Endothelial cell (in vitro differentiated cells): ENCODE results near the gene LRP1B. TPM values are rescaled to one million over a fixed set of nuclear protein-coding genes. Genes with fewer than 3 reads are reported as not detected.

Experiments
- DNase-seq: peaks from one replicate; pipeline ENCODE4 v3.0.0; 2021; ENCODE audit warnings: low spot score
- H3K27ac Mint-ChIP-seq: one replicate; pipeline ENCODE4 v1.8.0; 2021; ENCODE audit warnings: mixed read lengths, inconsistent platforms; ENCODE audit not compliant: unreplicated experiment
- H3K27me3 Mint-ChIP-seq: one replicate; pipeline ENCODE4 v1.8.0; 2021; ENCODE audit warnings: mild to moderate bottlenecking, moderate library complexity, mixed read lengths, inconsistent platforms; ENCODE audit not compliant: unreplicated experiment
- H3K36me3 Mint-ChIP-seq: one replicate; pipeline ENCODE4 v1.8.0; 2021; ENCODE audit warnings: mild to moderate bottlenecking, low read depth, mixed read lengths, inconsistent platforms; ENCODE audit not compliant: unreplicated experiment
- H3K4me1 Mint-ChIP-seq: one replicate; pipeline ENCODE4 v1.8.0; 2021; ENCODE audit warnings: mild to moderate bottlenecking, mixed read lengths, inconsistent platforms; ENCODE audit not compliant: unreplicated experiment
- H3K4me3 Mint-ChIP-seq: one replicate; pipeline ENCODE4 v1.8.0; 2021; ENCODE audit warnings: mild to moderate bottlenecking, mixed read lengths, inconsistent platforms; ENCODE audit not compliant: unreplicated experiment
- H3K9me3 Mint-ChIP-seq: one replicate; pipeline ENCODE4 v1.8.0; 2021; ENCODE audit warnings: mixed read lengths, inconsistent platforms; ENCODE audit not compliant: unreplicated experiment
- total RNA-seq: library from RNA; stranded (reverse); fragmentation: NEBNext Ultra II Directional; extraction: Animal tissue kit (Norgen Biotek cat#: 25700); gene quantifications from one replicate; pipeline ENCODE4 v1.2.1, GENCODE V29; 2021; ENCODE audit not compliant: unreplicated experiment
- TF ChIP-seq, protein P1 (sequence below): fragments of 200-600 bp; sonication (generic); IDR thresholded peaks from one replicate; pipeline ENCODE4 v1.5.0; 2021; ENCODE audit warnings: antibody characterized with exemption; ENCODE audit not compliant: unreplicated experiment

Gene LRP1B
- total RNA-seq, 1 donor from 2014 or later, result 1.4 TPM

DNA sequence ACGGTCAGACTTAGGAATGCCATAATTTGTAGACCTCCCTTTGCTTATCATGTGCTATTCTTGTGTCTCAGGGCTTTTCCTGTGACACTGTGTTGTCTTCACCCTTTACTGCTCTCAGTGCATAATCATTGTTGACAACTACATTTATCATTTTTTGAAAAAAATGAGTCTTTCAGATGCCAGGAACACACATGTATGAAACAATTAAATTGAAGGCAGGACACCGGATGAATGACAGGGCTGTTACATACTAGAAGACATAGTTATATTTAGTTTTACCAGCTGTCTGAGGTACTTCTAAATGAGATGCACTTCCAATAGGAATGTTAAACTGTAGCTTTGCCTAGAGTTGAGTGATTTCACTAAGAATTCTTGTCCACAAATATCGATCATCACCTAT is 243.5 kb downstream of the LRP1B start:
- H3K27me3 Mint-ChIP-seq, result no peaks in the 10 kb centered on the region
- no peaks in the 10 kb centered on the region for H3K9me3 Mint-ChIP-seq
- DNase-seq, result no peak
- TF ChIP-seq, protein P1, sequence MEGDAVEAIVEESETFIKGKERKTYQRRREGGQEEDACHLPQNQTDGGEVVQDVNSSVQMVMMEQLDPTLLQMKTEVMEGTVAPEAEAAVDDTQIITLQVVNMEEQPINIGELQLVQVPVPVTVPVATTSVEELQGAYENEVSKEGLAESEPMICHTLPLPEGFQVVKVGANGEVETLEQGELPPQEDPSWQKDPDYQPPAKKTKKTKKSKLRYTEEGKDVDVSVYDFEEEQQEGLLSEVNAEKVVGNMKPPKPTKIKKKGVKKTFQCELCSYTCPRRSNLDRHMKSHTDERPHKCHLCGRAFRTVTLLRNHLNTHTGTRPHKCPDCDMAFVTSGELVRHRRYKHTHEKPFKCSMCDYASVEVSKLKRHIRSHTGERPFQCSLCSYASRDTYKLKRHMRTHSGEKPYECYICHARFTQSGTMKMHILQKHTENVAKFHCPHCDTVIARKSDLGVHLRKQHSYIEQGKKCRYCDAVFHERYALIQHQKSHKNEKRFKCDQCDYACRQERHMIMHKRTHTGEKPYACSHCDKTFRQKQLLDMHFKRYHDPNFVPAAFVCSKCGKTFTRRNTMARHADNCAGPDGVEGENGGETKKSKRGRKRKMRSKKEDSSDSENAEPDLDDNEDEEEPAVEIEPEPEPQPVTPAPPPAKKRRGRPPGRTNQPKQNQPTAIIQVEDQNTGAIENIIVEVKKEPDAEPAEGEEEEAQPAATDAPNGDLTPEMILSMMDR, result no peak
- H3K27ac Mint-ChIP-seq, result no peak overlapping the region
- no peaks in the 10 kb centered on the region for H3K4me1 Mint-ChIP-seq
- H3K4me3 Mint-ChIP-seq, result no peak overlapping the region
- H3K36me3 Mint-ChIP-seq, result no peaks in the 10 kb centered on the region

DNA sequence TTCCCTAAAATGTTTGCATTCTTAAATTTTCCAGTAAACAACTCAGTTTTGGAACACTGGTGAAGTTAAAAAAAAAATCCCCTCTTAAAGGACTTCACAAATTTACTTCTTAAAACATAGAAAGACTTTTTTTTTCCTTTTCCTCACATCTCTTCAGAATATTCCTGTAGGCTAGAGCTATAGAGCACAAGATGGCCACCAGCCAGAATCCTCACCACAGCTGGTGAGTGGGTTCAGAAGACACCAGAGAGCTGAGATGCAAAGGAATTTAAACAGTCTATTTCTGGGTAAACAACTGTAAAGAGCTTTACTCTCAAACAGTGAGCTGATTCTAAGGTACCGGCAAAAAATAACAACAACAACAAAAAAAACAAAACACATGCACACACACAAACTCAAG is 252.8 kb downstream of the LRP1B start:
- no peak for DNase-seq
- Mint-ChIP-seq H3K36me3 (no peaks in the 10 kb centered on the region), H3K27ac (no peak overlapping the region), H3K4me1 (no peaks in the 10 kb centered on the region), H3K27me3 (no peaks in the 10 kb centered on the region), H3K9me3 (no peaks in the 10 kb centered on the region), H3K4me3 (no peak overlapping the region)
- TF ChIP-seq, protein P1, result no peak

DNA sequence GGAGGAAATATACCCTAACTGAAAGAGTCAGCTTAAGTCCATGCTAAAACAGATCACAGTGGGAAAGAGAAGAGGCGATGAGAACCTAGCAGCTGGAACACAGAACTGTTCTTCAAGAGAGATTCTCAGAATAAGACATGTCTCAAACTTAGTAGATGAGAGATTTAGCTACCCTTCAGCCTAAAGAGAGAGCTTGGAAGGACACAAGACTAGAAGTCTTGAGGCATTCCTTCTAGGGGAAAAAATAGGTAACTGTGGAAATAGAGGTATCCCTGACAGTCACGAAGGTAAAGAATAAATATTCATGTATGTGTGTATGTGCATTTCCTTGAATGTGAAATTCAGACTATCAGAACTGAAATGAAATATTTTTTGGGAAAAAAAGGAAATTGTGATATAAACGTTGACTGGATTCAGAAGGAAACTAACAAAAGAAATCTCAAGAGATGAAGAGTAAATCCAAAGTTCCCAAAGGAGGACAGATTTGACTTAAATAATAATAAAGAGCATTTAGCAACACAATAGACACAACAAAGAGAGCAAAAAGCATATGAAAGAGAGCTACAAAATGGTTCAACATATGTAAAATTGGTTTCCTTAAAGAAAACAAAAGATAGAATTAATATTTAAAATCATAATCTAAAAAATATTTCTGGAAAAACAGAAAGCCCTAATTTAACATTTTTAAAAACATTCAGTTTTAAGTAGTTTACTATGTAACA is 258.7 kb downstream of the LRP1B start:
- TF ChIP-seq, protein P1, result no peak
- no peaks in the 10 kb centered on the region for H3K27me3 Mint-ChIP-seq
- H3K27ac Mint-ChIP-seq, result no peak overlapping the region
- H3K36me3 Mint-ChIP-seq, result no peaks in the 10 kb centered on the region
- no peaks in the 10 kb centered on the region for H3K9me3 Mint-ChIP-seq
- no peak overlapping the region for H3K4me3 Mint-ChIP-seq
- no peak for DNase-seq
- no peaks in the 10 kb centered on the region for H3K4me1 Mint-ChIP-seq

- no peak for DNase-seq
- TF ChIP-seq, protein P1, result no peak
- no peak overlapping the region for H3K27ac Mint-ChIP-seq
- no peaks in the 10 kb centered on the region for H3K36me3 Mint-ChIP-seq
- no peak overlapping the region for H3K4me3 Mint-ChIP-seq
- H3K27me3 Mint-ChIP-seq, result no peaks in the 10 kb centered on the region
- no peaks in the 10 kb centered on the region for H3K9me3 Mint-ChIP-seq
- no peaks in the 10 kb centered on the region for H3K4me1 Mint-ChIP-seq
These were observed 261.2 kb downstream of the LRP1B start for GRCh38 chr2:141869572-141869971.

DNA sequence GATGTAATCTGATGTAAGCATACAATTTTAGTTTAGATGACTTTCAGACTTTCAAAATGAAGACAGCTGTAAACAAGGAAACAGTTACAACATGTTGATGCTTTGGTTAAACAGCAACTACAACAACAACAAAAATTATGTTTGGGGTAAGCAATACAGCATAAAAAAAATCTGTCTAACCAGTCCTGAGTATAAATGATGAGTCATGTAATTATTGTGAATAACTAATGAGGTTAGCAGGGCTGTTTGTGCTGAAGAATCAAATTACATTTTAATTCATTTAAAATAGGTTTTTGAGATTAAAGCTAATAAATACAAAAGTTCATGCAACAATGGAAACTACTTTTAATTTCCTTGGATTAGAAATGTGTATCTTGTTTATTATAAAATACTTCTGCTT is 266.9 kb downstream of the LRP1B start:
- no peaks in the 10 kb centered on the region for H3K27me3 Mint-ChIP-seq

More for the DNA sequence above, 266.9 kb downstream of the LRP1B start:
- Mint-ChIP-seq H3K36me3 (no peaks in the 10 kb centered on the region), H3K4me1 (no peaks in the 10 kb centered on the region), H3K4me3 (no peak overlapping the region), H3K9me3 (no peaks in the 10 kb centered on the region), H3K27ac (no peak overlapping the region)
- no peak for DNase-seq
- TF ChIP-seq, protein P1, result no peak
